T-helper 17 cell (primary cell): ENCODE data around the gene HERPUD1. TPM values are rescaled to one million over a fixed set of nuclear protein-coding genes. Genes with fewer than 3 reads are reported as not detected.
A peak's percentile ranks its signal among the peaks of the same experiment; 100 is the strongest.

Experiments
- ATAC-seq: fragments of 150-1000 bp; cut with Tn5 transposase; 2 replicates; pipeline ENCODE4 v1.10.0; 2021; ENCODE audit warnings: mild to moderate bottlenecking, moderate library complexity
- DNase-seq, 3 donors: peaks; one replicate each; pipeline versions ENCODE4 v3.0.0 to v3.0.0-alpha.2; 2020 to 2021
- H3K9me3 ChIP-seq: one replicate; pipeline ENCODE4 v1.7.0; 2013; ENCODE audit warnings: low read length, mild to moderate bottlenecking; ENCODE audit not compliant: control insufficient read depth, poor library complexity, severe bottlenecking
- H3K27ac Mint-ChIP-seq: one replicate; pipeline ENCODE4 v1.8.0; 2022; ENCODE audit warnings: mild to moderate bottlenecking, moderate library complexity, mixed read lengths
- H3K27me3 Mint-ChIP-seq: one replicate; pipeline ENCODE4 v1.8.0; 2022; ENCODE audit warnings: mixed read lengths
- H3K36me3 Mint-ChIP-seq: one replicate; pipeline ENCODE4 v1.8.0; 2022; ENCODE audit warnings: low read depth, mixed read lengths
- H3K4me1 Mint-ChIP-seq: one replicate; pipeline ENCODE4 v1.8.0; 2022; ENCODE audit warnings: mild to moderate bottlenecking, mixed read lengths
- H3K4me3 Mint-ChIP-seq: one replicate; pipeline ENCODE4 v1.8.0; 2022; ENCODE audit warnings: mild to moderate bottlenecking, moderate library complexity, mixed read lengths
- total RNA-seq, 4 donors: library from RNA in 2 of 4; stranded (reverse) in 2 of 4; gene quantifications; one replicate each; pipeline ENCODE4 v1.2.3 and lab custom pipeline; 2022 to 2026

The HERPUD1 gene
- total RNA-seq, 2 donors from 2014 or later = 225 to 255 TPM

GRCh38 chr16:56945847-56946527 is 14.0 kb downstream of the HERPUD1 start:
- no peak overlapping the region for H3K27ac Mint-ChIP-seq
- no peak for DNase-seq
- peaks cover 3% of the 10 kb centered on the region for H3K36me3 Mint-ChIP-seq

GRCh38 chr16:56946767-56947603 is 15.0 kb downstream of the HERPUD1 start:
- H3K9me3 ChIP-seq = no peaks in the 10 kb centered on the region
- DNase-seq (no peak), ATAC-seq (no peak)
- H3K27me3 Mint-ChIP-seq = no peaks in the 10 kb centered on the region
- no peak overlapping the region for H3K27ac Mint-ChIP-seq
- peaks cover 3% of the 10 kb centered on the region for H3K36me3 Mint-ChIP-seq
- H3K4me1 Mint-ChIP-seq = peaks cover 21% of the 10 kb centered on the region
- no peak overlapping the region for H3K4me3 Mint-ChIP-seq

More at GRCh38 chr16:56945847-56946527, 14.0 kb downstream of the HERPUD1 start:
- Mint-ChIP-seq H3K4me3 (no peak overlapping the region), H3K27me3 (no peaks in the 10 kb centered on the region), H3K4me1 (peaks cover 17% of the 10 kb centered on the region)
- no peaks in the 10 kb centered on the region for H3K9me3 ChIP-seq
- ATAC-seq = no peak

GRCh38 chr16:56947604-56947995 is 15.7 kb downstream of the HERPUD1 start:
- DNase-seq = no peak
- no peak for ATAC-seq
- H3K27ac Mint-ChIP-seq = peak overlapping the region; percentile 69
- H3K9me3 ChIP-seq = no peaks in the 10 kb centered on the region
- peaks cover 21% of the 10 kb centered on the region for H3K4me1 Mint-ChIP-seq
- H3K27me3 Mint-ChIP-seq = no peaks in the 10 kb centered on the region
- H3K36me3 Mint-ChIP-seq = peaks cover 3% of the 10 kb centered on the region
- no peak overlapping the region for H3K4me3 Mint-ChIP-seq

DNA sequence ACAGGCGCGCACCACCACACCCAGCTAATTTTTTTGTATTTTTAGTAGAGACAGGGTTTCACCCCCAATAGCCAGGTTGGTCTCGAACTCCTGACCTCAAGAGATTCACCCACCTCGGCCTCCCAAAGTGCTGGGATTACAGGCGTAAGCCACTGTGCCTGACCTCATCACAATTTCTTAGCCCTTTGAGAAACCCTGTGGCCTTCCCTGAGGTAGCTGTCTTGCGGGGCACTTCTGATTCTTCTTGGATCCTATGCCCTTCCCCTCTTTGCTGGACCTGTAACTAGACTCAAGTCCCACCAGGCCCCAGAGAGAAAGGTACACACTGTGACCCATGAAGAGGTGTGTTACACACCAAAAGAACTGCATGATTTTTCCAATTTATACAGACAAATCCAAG is 16.3 kb downstream of the HERPUD1 start:
- no peak for DNase-seq
- ATAC-seq = no peak
- Mint-ChIP-seq H3K4me1 (peaks cover 18% of the 10 kb centered on the region), H3K27me3 (no peaks in the 10 kb centered on the region), H3K4me3 (no peak overlapping the region), H3K36me3 (peaks cover 3% of the 10 kb centered on the region), H3K27ac (peak overlapping the region; percentile 69)
- H3K9me3 ChIP-seq = no peaks in the 10 kb centered on the region

DNA sequence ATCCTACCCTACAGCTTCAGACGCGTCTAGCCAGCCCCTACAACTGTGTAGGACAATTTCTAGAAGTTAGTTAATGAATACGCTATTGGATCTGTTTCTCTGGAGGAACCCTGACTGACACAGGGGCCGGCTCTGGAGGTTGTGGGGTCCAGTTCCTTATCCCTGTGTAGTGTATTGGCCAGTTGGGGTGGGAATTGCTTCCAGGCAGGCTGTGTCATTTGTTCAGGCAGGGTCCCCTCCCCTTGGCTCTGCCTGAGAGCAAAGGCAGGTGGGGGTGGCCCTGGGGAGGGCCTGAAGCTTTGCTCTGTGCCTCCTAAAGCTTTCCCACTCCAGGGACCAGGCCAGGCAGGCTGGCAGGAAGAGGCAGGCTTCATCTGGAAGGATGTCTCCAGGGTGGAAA is 18.1 kb downstream of the HERPUD1 start:
- DNase-seq (no peak), ATAC-seq (no peak)
- peaks cover 3% of the 10 kb centered on the region for H3K36me3 Mint-ChIP-seq
- peak overlapping the region; percentile 92 for H3K27ac Mint-ChIP-seq
- no peaks in the 10 kb centered on the region for H3K27me3 Mint-ChIP-seq
- peaks cover 14% of the 10 kb centered on the region for H3K4me1 Mint-ChIP-seq
- no peaks in the 10 kb centered on the region for H3K9me3 ChIP-seq
- H3K4me3 Mint-ChIP-seq = no peak overlapping the region

- Mint-ChIP-seq H3K36me3 (peaks cover 3% of the 10 kb centered on the region), H3K4me3 (no peak overlapping the region), H3K27me3 (no peaks in the 10 kb centered on the region), H3K27ac (peak overlapping the region; percentile 92), H3K4me1 (peaks cover 14% of the 10 kb centered on the region)
- ATAC-seq (no peak), DNase-seq (no peak)
- H3K9me3 ChIP-seq = no peaks in the 10 kb centered on the region
Observed at GRCh38 chr16:56950455-56950854, 18.5 kb downstream of the HERPUD1 start.

DNA sequence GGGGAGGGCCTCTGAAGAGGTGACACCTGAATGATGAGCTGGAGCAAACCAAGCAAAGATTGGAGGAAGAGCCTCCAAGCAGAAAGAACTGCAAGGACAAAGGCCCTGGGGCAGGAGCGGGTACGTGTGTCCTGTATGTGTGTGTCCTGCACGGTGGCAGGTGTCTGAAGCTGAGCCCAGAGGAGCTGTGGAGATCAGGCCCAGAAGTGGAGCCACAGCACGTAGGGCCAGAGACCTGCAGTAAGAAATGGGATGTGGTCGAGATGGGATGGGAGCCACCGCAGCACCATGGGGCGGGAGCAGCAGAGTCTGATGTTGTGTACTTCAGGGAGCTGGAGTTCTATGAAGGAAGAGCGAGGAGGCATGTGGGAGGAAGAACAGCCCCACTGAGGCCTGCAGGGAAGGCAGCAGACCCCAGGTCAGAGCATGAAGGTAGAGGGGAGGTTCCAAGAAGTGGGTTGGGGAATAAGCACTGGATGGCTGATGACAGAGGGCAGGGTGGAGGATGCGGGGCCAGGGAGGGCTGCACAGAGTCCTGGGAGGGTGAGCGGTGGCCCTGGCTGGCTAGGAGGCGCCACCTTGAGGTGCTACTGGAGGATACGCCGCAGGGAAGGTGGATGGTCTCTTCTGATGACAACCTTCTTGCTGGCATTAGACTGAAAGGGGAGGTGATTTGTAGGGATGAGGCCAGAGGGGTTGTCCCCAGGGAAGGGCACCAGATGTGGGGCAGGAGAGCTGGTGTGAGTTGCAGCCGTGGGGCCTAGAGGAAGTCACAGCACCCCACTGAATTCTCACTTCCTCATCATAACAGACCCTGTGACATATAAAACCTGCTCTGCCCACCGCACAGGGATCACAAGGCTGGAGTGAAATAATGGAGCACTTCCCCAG is 19.2 kb downstream of the HERPUD1 start:
- H3K4me1 Mint-ChIP-seq = peaks cover 14% of the 10 kb centered on the region
- peak; percentile 23 to 30 (median 28) for DNase-seq
- H3K36me3 Mint-ChIP-seq = peaks cover 3% of the 10 kb centered on the region
- peak; percentile 79 for ATAC-seq
- H3K27me3 Mint-ChIP-seq = no peaks in the 10 kb centered on the region
- H3K9me3 ChIP-seq = no peaks in the 10 kb centered on the region
- peak overlapping the region; percentile 92 for H3K27ac Mint-ChIP-seq
- H3K4me3 Mint-ChIP-seq = no peak overlapping the region

DNA sequence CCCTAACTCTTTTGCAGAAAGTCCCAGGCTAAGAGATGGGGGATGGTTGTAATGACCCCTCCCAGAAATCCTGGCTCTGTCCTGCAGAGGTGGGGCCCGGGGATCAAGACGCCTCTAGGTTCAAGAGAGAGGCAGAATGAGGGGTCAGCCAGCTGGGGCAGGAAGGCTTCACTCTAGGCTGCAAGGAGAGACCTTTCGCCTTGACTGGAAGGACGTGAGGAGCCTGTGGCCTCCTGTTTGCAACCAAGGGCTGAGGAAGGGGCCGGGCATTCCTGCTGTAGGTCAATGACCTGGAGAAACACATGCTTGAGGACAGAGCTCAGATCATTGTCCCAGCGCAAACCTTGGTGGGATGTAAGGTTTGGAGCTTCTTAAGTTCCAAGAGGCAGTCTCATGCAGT is 21.1 kb downstream of the HERPUD1 start:
- H3K27me3 Mint-ChIP-seq = no peaks in the 10 kb centered on the region
- no peaks in the 10 kb centered on the region for H3K9me3 ChIP-seq
- H3K27ac Mint-ChIP-seq = no peak overlapping the region
- H3K4me3 Mint-ChIP-seq = no peak overlapping the region
- no peaks in the 10 kb centered on the region for H3K36me3 Mint-ChIP-seq
- ATAC-seq (no peak), DNase-seq (no peak)
- peaks cover 12% of the 10 kb centered on the region for H3K4me1 Mint-ChIP-seq

GRCh38 chr16:56956076-56956475 is 24.1 kb downstream of the HERPUD1 start:
- DNase-seq (no peak), ATAC-seq (no peak)
- Mint-ChIP-seq H3K4me3 (no peak overlapping the region), H3K36me3 (no peaks in the 10 kb centered on the region), H3K27me3 (no peaks in the 10 kb centered on the region), H3K27ac (no peak overlapping the region), H3K4me1 (peaks cover 4% of the 10 kb centered on the region)
- no peaks in the 10 kb centered on the region for H3K9me3 ChIP-seq

DNA sequence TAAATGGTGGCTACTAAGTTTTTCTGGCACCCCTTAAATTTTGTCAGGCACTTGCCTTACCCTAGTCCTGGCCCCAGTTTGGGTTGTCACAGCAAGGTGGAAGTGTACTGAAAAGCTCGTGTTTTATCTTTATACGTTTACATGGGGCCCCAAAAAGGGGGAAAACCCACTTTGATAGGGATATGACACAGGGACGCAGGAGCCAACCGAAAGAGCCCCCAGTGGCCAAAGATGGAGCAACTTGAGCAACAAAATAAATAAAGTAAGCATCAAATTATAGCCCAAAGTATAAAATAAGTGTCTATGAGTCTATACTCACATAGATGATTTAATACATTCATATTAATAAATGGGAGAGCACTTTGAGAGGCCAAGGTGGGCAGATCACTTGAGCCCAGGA is 24.8 kb downstream of the HERPUD1 start:
- no peaks in the 10 kb centered on the region for H3K9me3 ChIP-seq
- no peak for DNase-seq
- Mint-ChIP-seq H3K27ac (no peak overlapping the region), H3K36me3 (no peaks in the 10 kb centered on the region), H3K27me3 (no peaks in the 10 kb centered on the region), H3K4me1 (no peaks in the 10 kb centered on the region), H3K4me3 (no peak overlapping the region)
- ATAC-seq = peak; percentile 52

- Mint-ChIP-seq H3K4me3 (no peak overlapping the region), H3K27ac (no peak overlapping the region), H3K36me3 (no peaks in the 10 kb centered on the region), H3K27me3 (no peaks in the 10 kb centered on the region), H3K4me1 (peaks cover 13% of the 10 kb centered on the region)
- ATAC-seq (no peak), DNase-seq (no peak)
- H3K9me3 ChIP-seq = no peaks in the 10 kb centered on the region
Observed at GRCh38 chr16:56960681-56961281, 28.8 kb downstream of the HERPUD1 start.

GRCh38 chr16:56961386-56961785 is 29.4 kb downstream of the HERPUD1 start:
- no peak for DNase-seq
- no peaks in the 10 kb centered on the region for H3K36me3 Mint-ChIP-seq
- no peaks in the 10 kb centered on the region for H3K9me3 ChIP-seq
- H3K27ac Mint-ChIP-seq = no peak overlapping the region
- peaks cover 19% of the 10 kb centered on the region for H3K4me1 Mint-ChIP-seq
- no peak overlapping the region for H3K4me3 Mint-ChIP-seq
- no peaks in the 10 kb centered on the region for H3K27me3 Mint-ChIP-seq
- ATAC-seq = no peak

DNA sequence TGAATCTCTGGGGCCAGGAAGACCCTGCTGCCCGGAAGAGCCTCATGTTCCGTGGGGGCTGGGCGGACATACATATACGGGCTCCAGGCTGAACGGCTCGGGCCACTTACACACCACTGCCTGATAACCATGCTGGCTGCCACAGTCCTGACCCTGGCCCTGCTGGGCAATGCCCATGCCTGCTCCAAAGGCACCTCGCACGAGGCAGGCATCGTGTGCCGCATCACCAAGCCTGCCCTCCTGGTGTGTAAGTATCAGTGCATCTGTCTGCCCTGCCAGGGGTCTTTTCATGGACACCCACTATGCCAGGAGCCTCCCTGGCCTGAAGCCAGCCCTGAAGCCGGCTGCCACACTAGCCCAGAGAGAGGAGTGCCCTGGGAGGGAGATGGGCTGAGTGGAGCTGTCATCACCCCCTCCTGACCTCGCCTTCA is 29.9 kb downstream of the HERPUD1 start, which contains the start of gene CETP:
Gene CETP (plus strand): TSS at position 100 of the 431 bp plus-strand sequence. CDS start 30 bp downstream, at position 130.
- ATAC-seq (no peak), DNase-seq (no peak)
- Mint-ChIP-seq H3K27me3 (no peaks in the 10 kb centered on the region), H3K36me3 (no peaks in the 10 kb centered on the region), H3K4me3 (no peak within 1 kb of the TSS), H3K27ac (no peak within 1 kb of the TSS), H3K4me1 (peaks cover 20% of the 10 kb centered on the region)
- no peaks in the 10 kb centered on the region for H3K9me3 ChIP-seq
